HFFc6 (cell line): ENCODE measurements around the gene ZNF343. TPM values are rescaled to one million over a fixed set of nuclear protein-coding genes. Genes with fewer than 3 reads are reported as not detected.

ENCODE experiments used
- DNase-seq: peaks from one replicate; pipeline ENCODE4 v3.0.0-alpha.2; 2018
- H3K27ac Mint-ChIP-seq: 2 replicates; pipeline ENCODE4 v1.8.0; 2020; ENCODE audit warnings: mild to moderate bottlenecking, mixed read lengths
- H3K27me3 Mint-ChIP-seq: 2 replicates; pipeline ENCODE4 v1.8.0; 2021; ENCODE audit warnings: mild to moderate bottlenecking, moderate library complexity, mixed read lengths; ENCODE audit not compliant: insufficient read depth
- H3K36me3 Mint-ChIP-seq: 2 replicates; pipeline ENCODE4 v1.8.0; 2021; ENCODE audit warnings: low read depth, mixed read lengths
- H3K4me1 Mint-ChIP-seq: 2 replicates; pipeline ENCODE4 v1.8.0; 2020; ENCODE audit warnings: low read depth, mixed read lengths
- H3K4me3 Mint-ChIP-seq: 2 replicates; pipeline ENCODE4 v1.8.0; 2020; ENCODE audit warnings: mild to moderate bottlenecking, moderate library complexity, mixed read lengths
- H3K9me3 Mint-ChIP-seq: 2 replicates; pipeline ENCODE4 v1.8.0; 2020; ENCODE audit warnings: mild to moderate bottlenecking, mixed read lengths
- total RNA-seq, 6 experiments: library from RNA; stranded (reverse); fragmentation: NEBNext Ultra II Directional; extraction: Animal tissue kit (Norgen Biotek cat#: 25700); gene quantifications; 2 replicates in 1 of 6; 3 replicates in 5 of 6; pipeline ENCODE4 v1.2.3, GENCODE V29; 2021
- TF ChIP-seq, protein P1 (sequence below): fragments of 200-600 bp; sonication (generic); IDR thresholded peaks from 2 replicates; pipeline ENCODE4 v1.5.0; 2021; ENCODE audit warnings: antibody characterized with exemption, mild to moderate bottlenecking

Gene ZNF343
- total RNA-seq, 6 experiments from 2014 or later = 6.4 to 9.4 (median 8.8) TPM

DNA sequence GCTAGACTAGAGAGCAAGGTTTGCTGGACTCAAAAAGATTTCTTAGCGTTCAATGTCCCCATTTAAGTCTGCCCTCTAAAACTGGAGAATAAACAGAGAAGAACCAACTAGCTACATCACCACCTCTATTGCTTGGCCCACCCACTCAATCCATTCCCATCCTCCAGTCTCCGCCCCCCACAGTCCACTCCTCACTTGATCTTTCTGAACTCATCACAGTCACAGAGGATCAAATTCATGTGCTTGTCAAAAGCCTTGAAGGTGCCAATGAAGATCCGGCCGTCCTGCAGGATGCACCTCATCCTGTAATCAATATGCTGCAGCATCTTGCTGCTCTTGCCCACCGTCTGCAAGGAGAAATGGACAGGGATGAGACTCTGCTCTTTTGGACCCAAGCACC lies 41.3 kb downstream of the ZNF343 start:
- Mint-ChIP-seq H3K27ac (no peak overlapping the region; the same call in 1 of the 2 replicates), H3K9me3 (no peaks in the 10 kb centered on the region), H3K4me3 (peak overlapping the region; percentile 99), H3K27me3 (peaks cover 7% of the 10 kb centered on the region), H3K4me1 (peaks cover 74% of the 10 kb centered on the region), H3K36me3 (peaks cover 76% of the 10 kb centered on the region)
- TF ChIP-seq, protein P1, sequence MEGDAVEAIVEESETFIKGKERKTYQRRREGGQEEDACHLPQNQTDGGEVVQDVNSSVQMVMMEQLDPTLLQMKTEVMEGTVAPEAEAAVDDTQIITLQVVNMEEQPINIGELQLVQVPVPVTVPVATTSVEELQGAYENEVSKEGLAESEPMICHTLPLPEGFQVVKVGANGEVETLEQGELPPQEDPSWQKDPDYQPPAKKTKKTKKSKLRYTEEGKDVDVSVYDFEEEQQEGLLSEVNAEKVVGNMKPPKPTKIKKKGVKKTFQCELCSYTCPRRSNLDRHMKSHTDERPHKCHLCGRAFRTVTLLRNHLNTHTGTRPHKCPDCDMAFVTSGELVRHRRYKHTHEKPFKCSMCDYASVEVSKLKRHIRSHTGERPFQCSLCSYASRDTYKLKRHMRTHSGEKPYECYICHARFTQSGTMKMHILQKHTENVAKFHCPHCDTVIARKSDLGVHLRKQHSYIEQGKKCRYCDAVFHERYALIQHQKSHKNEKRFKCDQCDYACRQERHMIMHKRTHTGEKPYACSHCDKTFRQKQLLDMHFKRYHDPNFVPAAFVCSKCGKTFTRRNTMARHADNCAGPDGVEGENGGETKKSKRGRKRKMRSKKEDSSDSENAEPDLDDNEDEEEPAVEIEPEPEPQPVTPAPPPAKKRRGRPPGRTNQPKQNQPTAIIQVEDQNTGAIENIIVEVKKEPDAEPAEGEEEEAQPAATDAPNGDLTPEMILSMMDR = no peak
- DNase-seq = no peak

- Mint-ChIP-seq H3K36me3 (peaks cover 79% of the 10 kb centered on the region), H3K27me3 (no peaks in the 10 kb centered on the region; the same call in none of the 2 replicates), H3K4me1 (peaks cover 68% of the 10 kb centered on the region), H3K4me3 (no peak overlapping the region), H3K9me3 (no peaks in the 10 kb centered on the region), H3K27ac (no peak overlapping the region)
- TF ChIP-seq, protein P1 = no peak
- DNase-seq = no peak
These were observed 43.6 kb downstream of the ZNF343 start for GRCh38 chr20:2465100-2465499.

GRCh38 chr20:2463616-2464365 lies 44.9 kb downstream of the ZNF343 start:
- Mint-ChIP-seq H3K4me1 (peaks cover 56% of the 10 kb centered on the region), H3K9me3 (no peaks in the 10 kb centered on the region), H3K27ac (peak overlapping the region; percentile 57), H3K4me3 (no peak overlapping the region), H3K27me3 (no peaks in the 10 kb centered on the region; the same call in none of the 2 replicates), H3K36me3 (peaks cover 76% of the 10 kb centered on the region)
- TF ChIP-seq, protein P1 = no peak
- DNase-seq = no peak

DNA sequence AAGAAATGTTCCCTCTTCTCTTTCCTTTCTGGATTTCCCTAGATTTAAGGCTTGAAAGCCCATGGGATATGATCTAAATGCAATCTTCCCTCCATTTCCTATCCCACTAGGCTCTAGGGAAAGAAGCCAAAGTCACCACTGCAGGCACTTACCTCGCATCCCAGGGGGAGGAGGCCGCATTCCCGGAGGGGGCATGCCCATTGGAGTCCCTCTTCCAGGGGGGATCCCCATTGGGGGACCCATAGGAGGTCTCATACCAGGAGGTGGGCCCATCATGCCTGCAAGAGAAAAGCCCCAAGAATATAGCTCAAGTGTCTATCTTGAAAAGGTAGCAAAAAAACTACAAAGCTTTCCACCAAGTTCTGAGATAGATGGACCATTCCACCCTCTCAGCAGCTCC lies 46.2 kb downstream of the ZNF343 start:
- DNase-seq = no peak
- TF ChIP-seq, protein P1 = no peak
- Mint-ChIP-seq H3K36me3 (peaks cover 69% of the 10 kb centered on the region), H3K9me3 (no peaks in the 10 kb centered on the region), H3K4me1 (peaks cover 43% of the 10 kb centered on the region), H3K27ac (peak overlapping the region; percentile 24; the same call in 1 of the 2 replicates), H3K4me3 (no peak overlapping the region), H3K27me3 (no peaks in the 10 kb centered on the region; the same call in none of the 2 replicates)

DNA sequence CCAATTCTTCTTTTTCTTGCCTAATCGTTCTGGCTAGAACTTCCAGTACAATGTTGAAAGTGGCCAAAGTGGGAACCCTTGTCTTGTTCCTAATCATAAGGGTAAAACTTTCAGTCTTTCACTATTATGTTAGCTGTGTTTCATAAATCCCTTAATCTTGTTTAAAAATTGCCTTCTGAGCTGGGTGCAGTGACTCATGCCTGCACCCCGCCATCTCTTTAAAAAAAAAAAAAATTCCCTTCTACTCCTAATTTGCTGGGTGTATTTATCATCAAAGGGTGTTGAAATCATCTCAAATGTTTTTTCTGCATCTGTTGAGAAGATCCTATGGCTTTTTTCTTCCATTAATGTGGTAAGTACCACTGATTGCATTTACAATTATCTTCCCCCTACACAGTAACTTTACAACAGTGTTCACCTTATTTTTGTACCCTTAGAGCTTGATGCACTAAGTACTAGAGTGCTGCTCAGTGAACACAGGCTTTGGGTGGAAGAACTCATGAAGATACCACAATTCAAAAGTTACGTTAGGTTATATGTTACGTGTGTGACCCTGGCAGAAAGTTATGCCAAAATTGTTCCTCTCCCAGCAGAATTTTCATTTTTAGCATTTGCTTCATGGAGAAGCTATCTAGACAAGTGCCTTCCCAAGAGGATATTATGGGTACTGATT lies 47.8 kb downstream of the ZNF343 start:
- H3K27ac Mint-ChIP-seq = no peak overlapping the region
- peaks cover 40% of the 10 kb centered on the region for H3K4me1 Mint-ChIP-seq
- no peak overlapping the region for H3K4me3 Mint-ChIP-seq
- TF ChIP-seq, protein P1 = no peak
- no peaks in the 10 kb centered on the region; the same call in none of the 2 replicates for H3K27me3 Mint-ChIP-seq
- DNase-seq = no peak
- no peaks in the 10 kb centered on the region for H3K9me3 Mint-ChIP-seq
- peaks cover 57% of the 10 kb centered on the region for H3K36me3 Mint-ChIP-seq
